A673 (cell line): ENCODE measurements around the gene JOSD2.

ENCODE experiments used
- EZH2 ChIP-seq: fragments of 200-600 bp; sonication (generic); IDR thresholded peaks from 2 replicates; pipeline ENCODE4 v1.6.1; 2017; ENCODE audit warnings: borderline replicate concordance, low read depth, mild to moderate bottlenecking, mixed read lengths, antibody characterized with exemption, low read length; ENCODE audit not compliant: poor library complexity, severe bottlenecking
- TF ChIP-seq, protein P1 (sequence below): fragments of 300-800, 200-600 bp; sonication (generic); conservative IDR thresholded peaks from 2 replicates; pipeline ENCODE4 v1.5.1; 2017; ENCODE audit warnings: low read depth, mild to moderate bottlenecking, antibody characterized with exemption, low read length, moderate library complexity, mixed read lengths

GRCh38 chr19:50555033-50555432 is 44.0 kb upstream of the JOSD2 start:
- TF ChIP-seq, protein P1, sequence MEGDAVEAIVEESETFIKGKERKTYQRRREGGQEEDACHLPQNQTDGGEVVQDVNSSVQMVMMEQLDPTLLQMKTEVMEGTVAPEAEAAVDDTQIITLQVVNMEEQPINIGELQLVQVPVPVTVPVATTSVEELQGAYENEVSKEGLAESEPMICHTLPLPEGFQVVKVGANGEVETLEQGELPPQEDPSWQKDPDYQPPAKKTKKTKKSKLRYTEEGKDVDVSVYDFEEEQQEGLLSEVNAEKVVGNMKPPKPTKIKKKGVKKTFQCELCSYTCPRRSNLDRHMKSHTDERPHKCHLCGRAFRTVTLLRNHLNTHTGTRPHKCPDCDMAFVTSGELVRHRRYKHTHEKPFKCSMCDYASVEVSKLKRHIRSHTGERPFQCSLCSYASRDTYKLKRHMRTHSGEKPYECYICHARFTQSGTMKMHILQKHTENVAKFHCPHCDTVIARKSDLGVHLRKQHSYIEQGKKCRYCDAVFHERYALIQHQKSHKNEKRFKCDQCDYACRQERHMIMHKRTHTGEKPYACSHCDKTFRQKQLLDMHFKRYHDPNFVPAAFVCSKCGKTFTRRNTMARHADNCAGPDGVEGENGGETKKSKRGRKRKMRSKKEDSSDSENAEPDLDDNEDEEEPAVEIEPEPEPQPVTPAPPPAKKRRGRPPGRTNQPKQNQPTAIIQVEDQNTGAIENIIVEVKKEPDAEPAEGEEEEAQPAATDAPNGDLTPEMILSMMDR = no peak
- TF ChIP-seq EZH2 = no peak
